ENCODE measurements around the gene TMCO2. TPM values are rescaled to one million over a fixed set of nuclear protein-coding genes. Genes with fewer than 3 reads are reported as not detected.

TMCO2 gene
- total RNA-seq, 1 experiment from 2014 or later = not detected

DNA sequence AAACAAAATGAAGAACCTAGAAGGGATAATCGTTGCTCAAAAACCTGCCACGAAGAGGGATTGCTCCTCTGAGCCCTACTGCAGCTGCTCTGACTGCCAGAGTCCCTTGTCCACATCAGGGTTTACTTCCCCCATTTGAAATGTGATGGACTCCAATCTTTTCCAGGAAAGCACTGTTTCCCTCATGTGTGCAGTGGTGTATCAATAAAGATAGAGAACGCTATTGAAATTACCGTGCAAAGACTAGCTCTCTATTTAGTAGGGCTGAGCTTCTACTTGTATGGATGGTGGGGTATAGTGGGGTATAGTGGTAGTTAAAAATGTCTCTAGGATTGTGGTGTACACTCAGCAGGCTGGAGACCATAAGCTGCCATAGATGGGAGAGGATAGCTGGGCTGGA lies 3.7 kb downstream of the TMCO2 start:
- CTCF ChIA-PET = no interaction called here
- no peak overlapping the region for H3K4me3 Mint-ChIP-seq (ENCODE audit: low read depth, unreplicated experiment)
- no peaks in the 10 kb centered on the region for H3K27me3 Mint-ChIP-seq (ENCODE audit: unreplicated experiment)
- intact Hi-C loops (cut with micrococcal nuclease; ENCODE audit: unreplicated experiment) = no loop called here
- H3K27ac Mint-ChIP-seq (ENCODE audit: unreplicated experiment) = no peak overlapping the region
- H3K9me3 Mint-ChIP-seq (ENCODE audit: low read depth, unreplicated experiment) = no peaks in the 10 kb centered on the region
- no peak for DNase-seq
- no TSS peak for BruUV-seq (replicated peaks)
- no peaks in the 10 kb centered on the region for H3K36me3 Mint-ChIP-seq (ENCODE audit: insufficient read depth, unreplicated experiment)
- peaks cover 15% of the 10 kb centered on the region for H3K4me1 Mint-ChIP-seq (ENCODE audit: low read depth, unreplicated experiment)
- TF ChIP-seq, protein P1, sequence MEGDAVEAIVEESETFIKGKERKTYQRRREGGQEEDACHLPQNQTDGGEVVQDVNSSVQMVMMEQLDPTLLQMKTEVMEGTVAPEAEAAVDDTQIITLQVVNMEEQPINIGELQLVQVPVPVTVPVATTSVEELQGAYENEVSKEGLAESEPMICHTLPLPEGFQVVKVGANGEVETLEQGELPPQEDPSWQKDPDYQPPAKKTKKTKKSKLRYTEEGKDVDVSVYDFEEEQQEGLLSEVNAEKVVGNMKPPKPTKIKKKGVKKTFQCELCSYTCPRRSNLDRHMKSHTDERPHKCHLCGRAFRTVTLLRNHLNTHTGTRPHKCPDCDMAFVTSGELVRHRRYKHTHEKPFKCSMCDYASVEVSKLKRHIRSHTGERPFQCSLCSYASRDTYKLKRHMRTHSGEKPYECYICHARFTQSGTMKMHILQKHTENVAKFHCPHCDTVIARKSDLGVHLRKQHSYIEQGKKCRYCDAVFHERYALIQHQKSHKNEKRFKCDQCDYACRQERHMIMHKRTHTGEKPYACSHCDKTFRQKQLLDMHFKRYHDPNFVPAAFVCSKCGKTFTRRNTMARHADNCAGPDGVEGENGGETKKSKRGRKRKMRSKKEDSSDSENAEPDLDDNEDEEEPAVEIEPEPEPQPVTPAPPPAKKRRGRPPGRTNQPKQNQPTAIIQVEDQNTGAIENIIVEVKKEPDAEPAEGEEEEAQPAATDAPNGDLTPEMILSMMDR (IDR thresholded peaks at IDR 0.05; ENCODE audit: unreplicated experiment) = no peak

DNA sequence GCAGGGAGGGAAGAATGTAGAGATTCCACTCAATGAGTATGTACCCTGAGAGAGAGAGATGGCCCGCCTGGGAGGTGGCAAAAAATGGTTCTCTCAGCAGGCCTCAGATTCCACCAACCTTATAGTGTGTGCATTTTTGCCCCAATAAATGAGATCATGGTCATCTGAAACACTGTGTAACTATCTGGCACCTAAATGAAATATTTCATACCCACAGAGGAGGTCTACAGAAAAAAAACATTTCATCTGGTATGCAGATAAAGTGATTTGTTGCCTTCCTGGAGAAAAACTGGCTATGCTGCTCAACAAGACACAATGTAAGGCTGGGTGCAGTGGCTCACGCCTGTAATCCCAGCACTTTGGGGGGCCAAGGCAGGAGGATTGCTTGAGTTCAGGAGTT lies 4.9 kb downstream of the TMCO2 start:
- Mint-ChIP-seq H3K4me1 (ENCODE audit: low read depth, unreplicated experiment) (peaks cover 15% of the 10 kb centered on the region), H3K27ac (ENCODE audit: unreplicated experiment) (no peak overlapping the region), H3K4me3 (ENCODE audit: low read depth, unreplicated experiment) (no peak overlapping the region), H3K27me3 (ENCODE audit: unreplicated experiment) (no peaks in the 10 kb centered on the region), H3K9me3 (ENCODE audit: low read depth, unreplicated experiment) (no peaks in the 10 kb centered on the region), H3K36me3 (ENCODE audit: insufficient read depth, unreplicated experiment) (peaks cover 6% of the 10 kb centered on the region)
- no peak for DNase-seq
- BruUV-seq (replicated peaks) = no TSS peak
- TF ChIP-seq, protein P1 (IDR thresholded peaks at IDR 0.05; ENCODE audit: unreplicated experiment) = no peak
- intact Hi-C loops (cut with micrococcal nuclease; ENCODE audit: unreplicated experiment) = no loop called here
- CTCF ChIA-PET = no interaction called here

DNA sequence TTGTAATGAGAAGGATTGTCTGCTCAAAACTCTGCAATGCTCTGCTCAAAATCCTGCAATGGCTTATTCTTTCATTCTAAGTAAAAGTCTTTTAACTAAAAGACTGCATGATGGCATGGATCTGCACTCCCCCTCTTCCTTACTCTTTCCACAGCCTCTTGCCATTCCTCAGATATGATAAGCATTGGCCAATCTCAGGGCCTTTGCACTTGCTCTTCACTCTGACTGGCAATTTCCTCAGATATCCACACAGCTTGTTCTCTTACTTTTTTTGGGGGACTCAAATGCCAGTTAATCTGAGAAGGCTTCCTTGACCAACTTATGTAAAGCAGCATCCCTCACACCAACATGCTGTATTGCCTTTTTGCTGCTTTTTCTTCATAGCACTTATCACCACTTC lies 7.5 kb downstream of the TMCO2 start:
- H3K27ac Mint-ChIP-seq (ENCODE audit: unreplicated experiment) = no peak overlapping the region
- peaks cover 15% of the 10 kb centered on the region for H3K4me1 Mint-ChIP-seq (ENCODE audit: low read depth, unreplicated experiment)
- CTCF ChIA-PET = no interaction called here
- H3K27me3 Mint-ChIP-seq (ENCODE audit: unreplicated experiment) = no peaks in the 10 kb centered on the region
- H3K36me3 Mint-ChIP-seq (ENCODE audit: insufficient read depth, unreplicated experiment) = peaks cover 19% of the 10 kb centered on the region
- BruUV-seq (replicated peaks) = no TSS peak
- no peaks in the 10 kb centered on the region for H3K9me3 Mint-ChIP-seq (ENCODE audit: low read depth, unreplicated experiment)
- H3K4me3 Mint-ChIP-seq (ENCODE audit: low read depth, unreplicated experiment) = no peak overlapping the region
- intact Hi-C loops (cut with micrococcal nuclease; ENCODE audit: unreplicated experiment) = no loop called here
- no peak for DNase-seq
- TF ChIP-seq, protein P1 (IDR thresholded peaks at IDR 0.05; ENCODE audit: unreplicated experiment) = no peak

DNA sequence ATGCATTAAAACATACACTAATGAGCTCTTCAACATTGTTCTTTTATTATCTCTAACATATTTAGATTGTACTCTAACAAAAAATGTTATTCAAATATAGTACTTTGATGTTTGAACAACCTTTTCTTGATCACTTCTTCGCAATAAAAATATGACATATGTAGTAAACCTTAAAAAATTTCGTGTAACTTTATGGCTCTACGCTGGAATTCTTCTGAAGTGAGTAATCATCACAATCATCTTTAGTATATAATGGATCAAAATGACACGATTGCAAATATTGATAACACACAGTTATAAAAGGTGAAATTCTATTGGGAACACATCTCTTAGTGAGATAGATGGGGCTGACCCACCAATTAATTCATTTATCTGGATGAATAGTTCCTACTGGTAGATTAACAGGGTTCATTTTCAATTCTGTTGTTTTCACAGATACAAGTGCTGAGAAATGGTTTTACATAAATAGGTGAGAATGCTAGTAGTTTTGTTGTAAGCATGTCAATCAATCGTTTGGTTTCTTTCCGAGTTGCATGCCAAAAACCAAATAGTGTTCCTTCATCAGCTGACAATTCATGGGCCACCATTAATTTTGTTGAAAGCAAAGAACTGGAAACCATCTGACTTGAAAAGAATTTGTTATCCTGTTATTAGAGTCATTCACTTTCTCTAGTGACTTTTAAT lies 8.8 kb downstream of the TMCO2 start:
- intact Hi-C loops (cut with micrococcal nuclease; ENCODE audit: unreplicated experiment) = no loop called here
- DNase-seq = no peak
- Mint-ChIP-seq H3K27ac (ENCODE audit: unreplicated experiment) (no peak overlapping the region), H3K36me3 (ENCODE audit: insufficient read depth, unreplicated experiment) (peaks cover 19% of the 10 kb centered on the region), H3K4me1 (ENCODE audit: low read depth, unreplicated experiment) (peaks cover 15% of the 10 kb centered on the region), H3K27me3 (ENCODE audit: unreplicated experiment) (no peaks in the 10 kb centered on the region), H3K9me3 (ENCODE audit: low read depth, unreplicated experiment) (no peaks in the 10 kb centered on the region), H3K4me3 (ENCODE audit: low read depth, unreplicated experiment) (peak overlapping the region; percentile 93)
- BruUV-seq (replicated peaks) = no TSS peak
- TF ChIP-seq, protein P1 (IDR thresholded peaks at IDR 0.05; ENCODE audit: unreplicated experiment) = no peak
- CTCF ChIA-PET = no interaction called here
